Upper lobe of left lung (tissue), 4 donors: ENCODE results near the gene MRPL9.

Experiments
- CTCF ChIP-seq, 6 experiments: fragments of 450-650 bp in 4 of 6; fragments of 200-600 bp in 2 of 6; sonication (generic) in 2 of 6; IDR thresholded peaks; one replicate each; pipeline ENCODE4 v1.5.1; 2016 to 2019; ENCODE audit warnings: antibody characterized with exemption in 6 of 6
- EP300 ChIP-seq, 4 donors: sonication (generic); formaldehyde crosslinking; IDR thresholded peaks; one replicate each; pipeline ENCODE4 v1.5.1; 2017; ENCODE audit warnings: antibody characterized with exemption in 4 of 4, control low read depth in 2 of 4
- POLR2A ChIP-seq, 4 donors: fragments of 450-650 bp; IDR thresholded peaks; one replicate each; pipeline ENCODE4 v1.5.1; 2016 to 2017; ENCODE audit warnings: antibody characterized with exemption in 4 of 4, mild to moderate bottlenecking in 2 of 4

- TF ChIP-seq CTCF (IDR thresholded peaks at IDR 0.05) (no peak), POLR2A (IDR thresholded peaks at IDR 0.05) (no peak), EP300 (IDR thresholded peaks at IDR 0.05) (no peak)
Observed at GRCh38 chr1:151763990-151764389, 694 bp upstream of the MRPL9 start.
